Measurements from ENCODE around the gene PLPP2.

DNA sequence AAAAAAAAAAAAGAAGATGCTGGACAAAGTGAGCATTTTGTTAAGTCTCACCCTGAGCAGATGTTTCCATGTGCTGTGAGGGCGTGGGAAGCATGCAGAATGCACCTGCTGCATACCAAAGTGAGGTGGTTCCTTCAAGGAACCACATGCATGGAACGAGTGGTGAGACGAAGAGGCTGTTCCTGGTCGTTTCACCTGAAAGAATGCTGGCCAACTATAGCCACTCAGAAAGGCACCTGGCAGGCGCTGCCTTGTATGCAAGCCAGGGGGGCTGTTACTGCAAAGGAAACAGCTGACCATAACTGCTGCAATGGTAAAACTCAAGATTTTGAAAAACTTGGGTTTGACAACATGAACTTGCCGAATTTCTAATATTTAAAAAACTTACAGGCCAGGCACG lies 38.7 kb upstream of the PLPP2 start:
- TF ChIP-seq POLR2A (IDR thresholded peaks at IDR 0.05) (no peak), EP300 (IDR thresholded peaks at IDR 0.05) (no peak), POLR2AphosphoS5 (IDR thresholded peaks at IDR 0.05) (no peak)
- TF ChIP-seq, protein P1, sequence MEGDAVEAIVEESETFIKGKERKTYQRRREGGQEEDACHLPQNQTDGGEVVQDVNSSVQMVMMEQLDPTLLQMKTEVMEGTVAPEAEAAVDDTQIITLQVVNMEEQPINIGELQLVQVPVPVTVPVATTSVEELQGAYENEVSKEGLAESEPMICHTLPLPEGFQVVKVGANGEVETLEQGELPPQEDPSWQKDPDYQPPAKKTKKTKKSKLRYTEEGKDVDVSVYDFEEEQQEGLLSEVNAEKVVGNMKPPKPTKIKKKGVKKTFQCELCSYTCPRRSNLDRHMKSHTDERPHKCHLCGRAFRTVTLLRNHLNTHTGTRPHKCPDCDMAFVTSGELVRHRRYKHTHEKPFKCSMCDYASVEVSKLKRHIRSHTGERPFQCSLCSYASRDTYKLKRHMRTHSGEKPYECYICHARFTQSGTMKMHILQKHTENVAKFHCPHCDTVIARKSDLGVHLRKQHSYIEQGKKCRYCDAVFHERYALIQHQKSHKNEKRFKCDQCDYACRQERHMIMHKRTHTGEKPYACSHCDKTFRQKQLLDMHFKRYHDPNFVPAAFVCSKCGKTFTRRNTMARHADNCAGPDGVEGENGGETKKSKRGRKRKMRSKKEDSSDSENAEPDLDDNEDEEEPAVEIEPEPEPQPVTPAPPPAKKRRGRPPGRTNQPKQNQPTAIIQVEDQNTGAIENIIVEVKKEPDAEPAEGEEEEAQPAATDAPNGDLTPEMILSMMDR (IDR thresholded peaks at IDR 0.05): no peak

All from upper lobe of left lung (tissue), 4 donors.